Common myeloid progenitor, CD34-positive (primary cell): ENCODE measurements around the gene RNFT2.
A peak's percentile ranks its signal among the peaks of the same experiment; 100 is the strongest.

Source experiments
- CTCF ChIA-PET: fragments of 350-600 bp; sonication (Branson Sonifier 250); formaldehyde crosslinking; loops from one replicate; lab custom pipeline; 2021; ENCODE audit warnings: antibody characterized with exemption; lab: Charles Lee
- POLR2A ChIA-PET: fragments of 350-600 bp; sonication (Branson Sonifier 250); formaldehyde crosslinking; loops from one replicate; lab custom pipeline; 2021; ENCODE audit warnings: antibody characterized with exemption; lab: Charles Lee
- DNase-seq, 3 donors: peaks; one replicate each; pipeline versions ENCODE4 v3.0.0 to v3.0.0-alpha.2; 2013
- H3K27ac ChIP-seq, 2 experiments: 1 replicate in 1 of 2; 2 replicates in 1 of 2; pipeline ENCODE4 v1.7.0; 2013; ENCODE audit warnings: inconsistent platforms in 2 of 2, low read length in 2 of 2, mild to moderate bottlenecking in 2 of 2, low read depth in 1 of 2, moderate library complexity in 1 of 2; ENCODE audit not compliant: severe bottlenecking in 2 of 2, insufficient read depth in 1 of 2, poor library complexity in 1 of 2
- H3K27me3 ChIP-seq, 5 experiments: replicated peaks in 2 of 5; 1 replicate in 3 of 5; 2 replicates in 2 of 5; pipeline versions ENCODE4 v1.6.1 to v1.7.0; 2013; ENCODE audit warnings: low read length in 4 of 5, mild to moderate bottlenecking in 2 of 5, moderate library complexity in 2 of 5, inconsistent platforms in 1 of 5; ENCODE audit not compliant: insufficient read depth in 5 of 5, control insufficient read depth in 4 of 5
- H3K36me3 ChIP-seq, 4 experiments: 1 replicate in 2 of 4; 2 replicates in 2 of 4; pipeline versions ENCODE4 v1.6.1 to v1.7.0; 2013; ENCODE audit warnings: low read length in 3 of 4, control low read depth in 1 of 4, mild to moderate bottlenecking in 1 of 4; ENCODE audit not compliant: control insufficient read depth in 4 of 4, insufficient read depth in 4 of 4
- H3K4me1 ChIP-seq, 4 experiments: 1 replicate in 3 of 4; 2 replicates in 1 of 4; pipeline versions ENCODE4 v1.6.1 to v1.7.1; 2013; ENCODE audit warnings: low read length in 3 of 4, mild to moderate bottlenecking in 3 of 4, control low read depth in 1 of 4, inconsistent platforms in 1 of 4, moderate library complexity in 1 of 4; ENCODE audit not compliant: control insufficient read depth in 4 of 4, insufficient read depth in 4 of 4; ENCODE audit errors: control extremely low read depth in 1 of 4
- H3K4me3 ChIP-seq, 7 experiments: 1 replicate in 4 of 7; 2 replicates in 3 of 7; pipeline versions ENCODE4 v1.5.1 to v1.7.0; 2013; ENCODE audit warnings: mild to moderate bottlenecking in 7 of 7, low read length in 6 of 7, moderate library complexity in 6 of 7, inconsistent platforms in 2 of 7, low read depth in 2 of 7, control low read depth in 1 of 7; ENCODE audit not compliant: insufficient read depth in 4 of 7, control insufficient read depth in 1 of 7; ENCODE audit errors: extremely low read depth in 1 of 7
- H3K9me3 ChIP-seq, 5 experiments: 1 replicate in 4 of 5; 2 replicates in 1 of 5; pipeline versions ENCODE4 v1.6.1 to v1.7.1; 2013; ENCODE audit warnings: low read length in 4 of 5, mild to moderate bottlenecking in 2 of 5, inconsistent platforms in 1 of 5, low read depth in 1 of 5, moderate library complexity in 1 of 5; ENCODE audit not compliant: control insufficient read depth in 4 of 5, insufficient read depth in 2 of 5; ENCODE audit errors: control extremely low read depth in 1 of 5
- WGBS: methylation state at CpG from one replicate; pipeline ENCODE4 v1.1.5; 2013; ENCODE audit not compliant: insufficient coverage; 5-methylcytosine and 5-hydroxymethylcytosine counted together

Gene RNFT2

GRCh38 chr12:116880213-116880816 is 142.2 kb downstream of the RNFT2 start:
- Histone ChIP-seq H3K27ac (no peak overlapping the region), H3K27me3 (peaks cover 6 to 96% (median 44%) of the 10 kb centered on the region in 5 experiments), H3K4me3 (peak overlapping the region in 6 of 7 experiments; percentile 31 to 66 (median 42)), H3K36me3 (no peaks in the 10 kb centered on the region), H3K9me3 (peaks cover 0 to under 1% (median 0%) of the 10 kb centered on the region in 5 experiments), H3K4me1 (peaks cover 0 to 39% (median 32%) of the 10 kb centered on the region in 4 experiments)
- ChIA-PET CTCF (interaction anchor here (1.2 kb wide), 1 partner anchor 176 kb away, joined by 3 read pairs; no protein-coding TSS in a partner anchor), POLR2A (no interaction called here)
- DNase-seq: peak in 1 of 3 donors; percentile 32
- WGBS: 7% methylated on average over 12 of the region's 21 CpGs

DNA sequence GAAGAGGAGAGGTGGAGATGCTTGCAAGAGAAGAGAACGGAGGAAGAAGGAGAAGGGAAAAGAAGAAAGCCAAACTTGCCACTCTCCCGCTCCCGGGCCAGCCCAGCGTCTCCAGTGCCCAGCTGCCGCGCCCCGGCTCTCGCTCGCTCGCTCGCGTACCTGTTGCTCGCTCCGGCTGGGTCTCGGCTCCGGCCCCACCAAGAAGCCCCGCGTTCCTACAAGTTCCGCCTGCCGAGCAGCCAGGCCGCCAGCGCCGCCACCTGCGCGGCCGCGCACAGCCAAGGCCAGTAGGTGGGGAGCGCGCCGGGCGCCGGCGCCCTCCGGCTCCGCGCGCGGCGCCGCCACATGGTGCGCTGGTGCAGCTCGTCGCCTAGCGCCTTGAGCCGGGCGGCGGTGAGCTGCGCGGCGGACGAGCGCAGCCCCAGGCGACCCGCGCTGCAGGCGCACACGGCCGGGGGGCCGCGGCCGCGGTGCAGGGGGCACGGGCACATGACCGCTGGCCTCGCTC is 142.8 kb downstream of the RNFT2 start:
- H3K27me3 ChIP-seq: peaks cover 6 to 91% (median 44%) of the 10 kb centered on the region in 5 experiments
- no peaks in the 10 kb centered on the region for H3K9me3 ChIP-seq
- no peaks in the 10 kb centered on the region for H3K36me3 ChIP-seq
- DNase-seq: peak; percentile 59 to 80 (median 72)
- H3K4me3 ChIP-seq: peak overlapping the region in 6 of 7 experiments; percentile 31 to 66 (median 45)
- ChIA-PET CTCF (no interaction called here), POLR2A (no interaction called here)
- peaks cover 0 to 39% (median 32%) of the 10 kb centered on the region in 4 experiments for H3K4me1 ChIP-seq
- 0% methylated on average over 55 of the region's 65 CpGs for WGBS
- H3K27ac ChIP-seq: no peak overlapping the region

DNA sequence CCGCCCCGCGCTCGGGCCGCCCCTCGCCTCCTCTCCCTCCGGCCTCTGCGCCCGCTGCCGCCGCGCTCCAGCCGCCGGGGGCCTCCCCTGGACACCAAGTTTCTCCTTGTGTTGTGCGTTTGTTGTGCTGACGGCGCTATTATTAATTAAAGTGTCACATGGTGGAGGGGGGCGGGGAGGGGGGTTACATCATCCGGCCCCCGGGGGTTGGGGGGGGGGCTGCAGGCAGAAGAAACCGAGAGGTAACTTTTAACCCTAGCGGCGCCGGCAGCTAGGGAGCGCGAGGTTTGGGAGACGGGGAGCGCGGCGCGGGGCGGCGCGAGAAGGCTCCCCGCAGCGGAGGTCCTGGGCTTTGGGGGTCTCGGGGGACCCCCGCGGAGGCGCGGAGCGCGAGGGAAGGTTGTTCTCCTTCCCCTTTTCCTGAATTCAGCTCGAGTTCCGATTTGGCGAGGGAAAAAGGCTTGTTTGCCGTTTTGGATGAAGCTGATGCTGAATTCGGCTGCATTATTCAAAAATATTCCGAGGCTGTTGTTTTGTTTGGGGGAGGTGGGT is 143.3 kb downstream of the RNFT2 start, which contains the start of gene HRK:
Gene HRK (minus strand): TSS at position 117 of the 552 bp plus-strand sequence. CDS start 134 bp downstream, outside the sequence.
- 0% methylated on average over 27 of the region's 49 CpGs for WGBS
- H3K9me3 ChIP-seq: no peaks in the 10 kb centered on the region
- peaks cover 6 to 86% (median 44%) of the 10 kb centered on the region in 5 experiments for H3K27me3 ChIP-seq
- H3K4me3 ChIP-seq: peak within 1 kb of the TSS in 6 of 7 experiments; percentile 31 to 68 (median 56)
- no peak within 1 kb of the TSS for H3K27ac ChIP-seq
- H3K4me1 ChIP-seq: peaks cover 0 to 39% (median 32%) of the 10 kb centered on the region in 4 experiments
- POLR2A ChIA-PET: no interaction called here
- peak in 1 of 3 donors; percentile 46 for DNase-seq
- H3K36me3 ChIP-seq: no peaks in the 10 kb centered on the region
- CTCF ChIA-PET: interaction anchor here (1.0 kb wide), 1 partner anchor 179 kb away, joined by 3 read pairs; no protein-coding TSS in a partner anchor

- DNase-seq: no peak
- Histone ChIP-seq H3K9me3 (no peaks in the 10 kb centered on the region), H3K27ac (no peak overlapping the region), H3K4me1 (peaks cover 0 to 39% (median 32%) of the 10 kb centered on the region in 4 experiments), H3K36me3 (no peaks in the 10 kb centered on the region), H3K4me3 (peak overlapping the region in 5 of 7 experiments; percentile 29 to 68 (median 53)), H3K27me3 (peaks cover 6 to 84% (median 42%) of the 10 kb centered on the region in 5 experiments)
- WGBS: 7% methylated on average over 20 of the region's 29 CpGs
- ChIA-PET CTCF (interaction anchor here (0.6 to 2.0 kb wide), 7 partner anchors 8 to 180 kb away, joined by 3 to 6 read pairs (median 3); no protein-coding TSS in a partner anchor), POLR2A (no interaction called here)
Observed at GRCh38 chr12:116881877-116882507, 143.9 kb downstream of the RNFT2 start.

- Histone ChIP-seq H3K4me3 (no peak overlapping the region), H3K27me3 (peaks cover 6 to 84% (median 42%) of the 10 kb centered on the region in 5 experiments), H3K27ac (no peak overlapping the region), H3K4me1 (peaks cover 0 to 39% (median 32%) of the 10 kb centered on the region in 4 experiments), H3K36me3 (no peaks in the 10 kb centered on the region), H3K9me3 (no peaks in the 10 kb centered on the region)
- CTCF ChIA-PET: interaction anchor here (0.6 to 2.0 kb wide), 6 partner anchors 9 to 179 kb away, joined by 3 to 6 read pairs (median 4); no protein-coding TSS in a partner anchor
- POLR2A ChIA-PET: no interaction called here
- WGBS: 7% methylated on average over 2 of the region's 6 CpGs
- peak in 2 of 3 donors; percentile 44 to 49 for DNase-seq
Observed at GRCh38 chr12:116882742-116883141, 144.6 kb downstream of the RNFT2 start.

- H3K27me3 ChIP-seq: peaks cover 2 to 64% (median 28%) of the 10 kb centered on the region in 5 experiments
- no peak for DNase-seq
Observed at GRCh38 chr12:116884871-116885270, 146.8 kb downstream of the RNFT2 start.

More at GRCh38 chr12:116884871-116885270, 146.8 kb downstream of the RNFT2 start:
- H3K4me3 ChIP-seq: no peak overlapping the region
- H3K36me3 ChIP-seq: no peaks in the 10 kb centered on the region
- no peaks in the 10 kb centered on the region for H3K9me3 ChIP-seq
- ChIA-PET CTCF (no interaction called here), POLR2A (interaction anchor here (1.0 to 1.2 kb wide), 2 partner anchors 12 to 39 kb away, joined by 3 read pairs; no protein-coding TSS in a partner anchor)
- H3K4me1 ChIP-seq: peaks cover 0 to 22% (median 19%) of the 10 kb centered on the region in 4 experiments
- H3K27ac ChIP-seq: no peak overlapping the region
- WGBS: 100% methylated on average over 2 of the region's 3 CpGs
